Thyroid gland (tissue), 4 donors: Measurements from ENCODE around the gene DNAH14.

Experiments
- POLR2A ChIP-seq, 2 donors: fragments of 450-650 bp; IDR thresholded peaks; one replicate each; pipeline ENCODE4 v1.6.1; 2017; ENCODE audit warnings: antibody characterized with exemption in 2 of 2, mild to moderate bottlenecking in 2 of 2, moderate library complexity in 1 of 2
- TF ChIP-seq, protein P1 (sequence below), 6 experiments: fragments of 200-600 bp in 3 of 6; fragments of 450-650 bp in 3 of 6; sonication (generic) in 3 of 6; IDR thresholded peaks; one replicate each; pipeline ENCODE4 v1.5.1; 2016 to 2019; ENCODE audit warnings: antibody characterized with exemption in 6 of 6, mild to moderate bottlenecking in 2 of 6, inconsistent platforms in 1 of 6, moderate library complexity in 1 of 6

DNA sequence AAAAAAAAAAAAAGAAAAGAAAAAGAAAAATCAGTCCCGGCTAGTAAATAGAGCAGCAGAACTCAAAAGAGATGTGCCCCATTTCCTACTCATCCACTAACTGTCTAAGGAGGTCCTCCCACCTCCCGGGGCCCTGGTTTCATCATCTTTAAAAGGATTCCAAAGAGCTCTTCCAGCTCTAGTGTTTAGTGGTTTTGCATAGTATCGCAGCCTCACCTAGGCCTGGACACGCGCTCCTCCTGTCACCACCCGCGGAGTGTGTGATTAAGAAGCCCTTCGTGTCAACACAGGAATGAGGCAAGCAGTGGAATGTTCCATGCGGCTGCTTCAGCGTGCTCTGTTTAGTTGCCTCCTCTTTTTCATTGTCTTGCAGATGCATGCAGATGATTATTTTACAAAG, 449.4 kb downstream of the DNAH14 start:
- TF ChIP-seq, protein P1, sequence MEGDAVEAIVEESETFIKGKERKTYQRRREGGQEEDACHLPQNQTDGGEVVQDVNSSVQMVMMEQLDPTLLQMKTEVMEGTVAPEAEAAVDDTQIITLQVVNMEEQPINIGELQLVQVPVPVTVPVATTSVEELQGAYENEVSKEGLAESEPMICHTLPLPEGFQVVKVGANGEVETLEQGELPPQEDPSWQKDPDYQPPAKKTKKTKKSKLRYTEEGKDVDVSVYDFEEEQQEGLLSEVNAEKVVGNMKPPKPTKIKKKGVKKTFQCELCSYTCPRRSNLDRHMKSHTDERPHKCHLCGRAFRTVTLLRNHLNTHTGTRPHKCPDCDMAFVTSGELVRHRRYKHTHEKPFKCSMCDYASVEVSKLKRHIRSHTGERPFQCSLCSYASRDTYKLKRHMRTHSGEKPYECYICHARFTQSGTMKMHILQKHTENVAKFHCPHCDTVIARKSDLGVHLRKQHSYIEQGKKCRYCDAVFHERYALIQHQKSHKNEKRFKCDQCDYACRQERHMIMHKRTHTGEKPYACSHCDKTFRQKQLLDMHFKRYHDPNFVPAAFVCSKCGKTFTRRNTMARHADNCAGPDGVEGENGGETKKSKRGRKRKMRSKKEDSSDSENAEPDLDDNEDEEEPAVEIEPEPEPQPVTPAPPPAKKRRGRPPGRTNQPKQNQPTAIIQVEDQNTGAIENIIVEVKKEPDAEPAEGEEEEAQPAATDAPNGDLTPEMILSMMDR (IDR thresholded peaks at IDR 0.05) = no peak
- no peak for TF ChIP-seq POLR2A (IDR thresholded peaks at IDR 0.05)
